Breast epithelium (tissue), 3 donors: ENCODE measurements around the gene MBD1.

Experiments used
- POLR2A ChIP-seq: fragments of 450-650 bp; IDR thresholded peaks from one replicate; pipeline ENCODE4 v1.6.1; 2016; ENCODE audit warnings: antibody characterized with exemption, mild to moderate bottlenecking, moderate library complexity
- TF ChIP-seq, protein P1 (sequence below), 3 donors: fragments of 450-650 bp; IDR thresholded peaks; one replicate each; pipeline ENCODE4 v1.5.1; 2016 to 2017; ENCODE audit warnings: antibody characterized with exemption in 3 of 3, mild to moderate bottlenecking in 3 of 3, moderate library complexity in 3 of 3

DNA sequence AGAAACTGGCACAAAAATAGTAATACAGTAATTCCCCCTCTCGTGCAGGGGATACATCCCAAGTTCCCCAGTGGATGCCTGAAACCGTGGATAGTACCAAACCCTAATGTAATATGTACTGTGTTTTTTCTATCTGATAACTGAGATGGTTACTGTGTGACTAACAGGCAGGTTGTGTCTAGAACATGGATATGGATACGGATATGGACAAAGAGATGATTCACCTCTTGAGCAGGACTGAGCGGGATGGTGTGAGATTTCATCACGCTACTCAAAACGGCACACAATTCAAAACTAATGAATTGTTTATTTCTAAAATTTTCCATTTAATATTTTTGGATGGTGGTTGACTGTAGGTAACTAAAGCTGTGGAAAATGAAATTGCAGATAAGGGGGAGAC, 3.4 kb downstream of the MBD1 start:
- TF ChIP-seq, protein P1, sequence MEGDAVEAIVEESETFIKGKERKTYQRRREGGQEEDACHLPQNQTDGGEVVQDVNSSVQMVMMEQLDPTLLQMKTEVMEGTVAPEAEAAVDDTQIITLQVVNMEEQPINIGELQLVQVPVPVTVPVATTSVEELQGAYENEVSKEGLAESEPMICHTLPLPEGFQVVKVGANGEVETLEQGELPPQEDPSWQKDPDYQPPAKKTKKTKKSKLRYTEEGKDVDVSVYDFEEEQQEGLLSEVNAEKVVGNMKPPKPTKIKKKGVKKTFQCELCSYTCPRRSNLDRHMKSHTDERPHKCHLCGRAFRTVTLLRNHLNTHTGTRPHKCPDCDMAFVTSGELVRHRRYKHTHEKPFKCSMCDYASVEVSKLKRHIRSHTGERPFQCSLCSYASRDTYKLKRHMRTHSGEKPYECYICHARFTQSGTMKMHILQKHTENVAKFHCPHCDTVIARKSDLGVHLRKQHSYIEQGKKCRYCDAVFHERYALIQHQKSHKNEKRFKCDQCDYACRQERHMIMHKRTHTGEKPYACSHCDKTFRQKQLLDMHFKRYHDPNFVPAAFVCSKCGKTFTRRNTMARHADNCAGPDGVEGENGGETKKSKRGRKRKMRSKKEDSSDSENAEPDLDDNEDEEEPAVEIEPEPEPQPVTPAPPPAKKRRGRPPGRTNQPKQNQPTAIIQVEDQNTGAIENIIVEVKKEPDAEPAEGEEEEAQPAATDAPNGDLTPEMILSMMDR (IDR thresholded peaks at IDR 0.05), result no peak
- TF ChIP-seq POLR2A, result no peak
